RWPE2 (cell line): ENCODE results near the gene SLC8B1.

ENCODE experiments used
- ATAC-seq: fragments of 200-7000 bp; cut with Tn5 transposase; 3 replicates; pipeline ENCODE4 v1.9.1; 2021; ENCODE audit warnings: low read depth
- DNase-seq: peaks from one replicate; pipeline ENCODE4 v3.0.0-alpha.2; 2020; ENCODE audit warnings: low spot score
- H3K27ac ChIP-seq: fragments of 450-650 bp; 2 replicates; pipeline ENCODE4 v1.5.1; 2017; ENCODE audit warnings: mild to moderate bottlenecking; ENCODE audit not compliant: poor library complexity, severe bottlenecking
- H3K27me3 ChIP-seq: fragments of 250-450 bp; sonication (Bioruptor Pico); 2 replicates; pipeline ENCODE4 v1.5.1; 2021; ENCODE audit warnings: mild to moderate bottlenecking, moderate library complexity; ENCODE audit not compliant: insufficient read depth, poor library complexity, severe bottlenecking
- H3K36me3 ChIP-seq: fragments of 250-450 bp; sonication (Bioruptor Pico); 2 replicates; pipeline ENCODE4 v1.5.1; 2020; ENCODE audit warnings: low read depth, mild to moderate bottlenecking, moderate library complexity
- H3K4me1 ChIP-seq: fragments of 250-450 bp; sonication (Bioruptor Pico); 2 replicates; pipeline ENCODE4 v1.5.1; 2021; ENCODE audit warnings: mild to moderate bottlenecking, moderate library complexity; ENCODE audit not compliant: insufficient read depth, poor library complexity, severe bottlenecking
- H3K4me3 ChIP-seq: fragments of 250-450 bp; sonication (Bioruptor Pico); 2 replicates; pipeline ENCODE4 v1.5.1; 2021; ENCODE audit warnings: mild to moderate bottlenecking, moderate library complexity; ENCODE audit not compliant: severe bottlenecking
- H3K9me3 ChIP-seq: fragments of 250-450 bp; sonication (Bioruptor Pico); 2 replicates; pipeline ENCODE4 v1.5.1; 2021; ENCODE audit warnings: mild to moderate bottlenecking, moderate library complexity; ENCODE audit not compliant: severe bottlenecking
- TF ChIP-seq, protein P1 (sequence below): fragments of 450-650 bp; IDR thresholded peaks from one replicate; pipeline ENCODE4 v1.5.1; 2017; ENCODE audit warnings: mild to moderate bottlenecking, moderate library complexity; ENCODE audit not compliant: poor library complexity, severe bottlenecking

SLC8B1 gene

DNA sequence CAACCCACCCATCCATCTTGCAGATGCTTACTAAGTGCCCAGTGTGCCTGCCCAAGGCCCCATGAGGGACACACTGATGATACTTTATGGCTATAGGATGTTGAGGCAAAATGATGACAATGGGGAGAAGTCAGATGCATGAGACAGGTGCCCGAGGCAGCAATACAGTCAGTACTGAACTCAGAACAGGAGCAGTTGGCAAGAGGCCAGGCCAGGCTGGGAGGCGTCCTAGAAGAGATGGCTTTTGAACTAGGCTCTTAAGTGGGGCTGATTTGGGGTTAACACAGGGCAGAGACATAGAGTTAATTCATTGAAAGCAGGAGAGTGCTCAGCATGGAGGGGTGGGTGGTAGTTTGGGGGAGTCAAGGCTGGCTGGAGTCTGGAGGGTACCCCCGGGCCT, 39.1 kb upstream of the SLC8B1 start:
- DNase-seq (no peak), ATAC-seq (no peak)
- no peaks in the 10 kb centered on the region for H3K4me1 ChIP-seq
- H3K27me3 ChIP-seq, result no peaks in the 10 kb centered on the region
- H3K27ac ChIP-seq, result no peak overlapping the region
- no peaks in the 10 kb centered on the region; the same call in 1 of the 2 replicates for H3K36me3 ChIP-seq
- TF ChIP-seq, protein P1, sequence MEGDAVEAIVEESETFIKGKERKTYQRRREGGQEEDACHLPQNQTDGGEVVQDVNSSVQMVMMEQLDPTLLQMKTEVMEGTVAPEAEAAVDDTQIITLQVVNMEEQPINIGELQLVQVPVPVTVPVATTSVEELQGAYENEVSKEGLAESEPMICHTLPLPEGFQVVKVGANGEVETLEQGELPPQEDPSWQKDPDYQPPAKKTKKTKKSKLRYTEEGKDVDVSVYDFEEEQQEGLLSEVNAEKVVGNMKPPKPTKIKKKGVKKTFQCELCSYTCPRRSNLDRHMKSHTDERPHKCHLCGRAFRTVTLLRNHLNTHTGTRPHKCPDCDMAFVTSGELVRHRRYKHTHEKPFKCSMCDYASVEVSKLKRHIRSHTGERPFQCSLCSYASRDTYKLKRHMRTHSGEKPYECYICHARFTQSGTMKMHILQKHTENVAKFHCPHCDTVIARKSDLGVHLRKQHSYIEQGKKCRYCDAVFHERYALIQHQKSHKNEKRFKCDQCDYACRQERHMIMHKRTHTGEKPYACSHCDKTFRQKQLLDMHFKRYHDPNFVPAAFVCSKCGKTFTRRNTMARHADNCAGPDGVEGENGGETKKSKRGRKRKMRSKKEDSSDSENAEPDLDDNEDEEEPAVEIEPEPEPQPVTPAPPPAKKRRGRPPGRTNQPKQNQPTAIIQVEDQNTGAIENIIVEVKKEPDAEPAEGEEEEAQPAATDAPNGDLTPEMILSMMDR, result no peak
- no peak overlapping the region for H3K4me3 ChIP-seq
- H3K9me3 ChIP-seq, result no peaks in the 10 kb centered on the region

DNA sequence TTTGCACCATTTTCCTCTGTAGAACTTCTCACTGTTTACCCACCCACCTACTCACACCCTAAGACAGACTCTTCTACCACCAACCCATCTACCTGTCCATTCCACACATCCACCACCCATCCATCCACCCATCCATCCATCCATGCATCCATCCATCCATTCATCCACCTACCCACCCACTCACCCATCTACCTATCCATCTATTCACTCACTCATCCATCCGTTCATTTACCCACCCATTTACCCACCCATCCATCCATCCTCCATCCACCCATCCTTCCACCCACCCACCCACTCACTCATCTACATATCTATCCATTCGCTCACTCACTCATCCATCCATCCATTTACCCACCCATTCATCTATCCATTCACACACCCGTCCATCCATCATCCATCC, 38.5 kb upstream of the SLC8B1 start:
- TF ChIP-seq, protein P1, result no peak
- DNase-seq (no peak), ATAC-seq (no peak)
- Histone ChIP-seq H3K9me3 (no peaks in the 10 kb centered on the region), H3K4me1 (no peaks in the 10 kb centered on the region), H3K4me3 (no peak overlapping the region), H3K27me3 (no peaks in the 10 kb centered on the region), H3K27ac (no peak overlapping the region), H3K36me3 (no peaks in the 10 kb centered on the region; the same call in 1 of the 2 replicates)

DNA sequence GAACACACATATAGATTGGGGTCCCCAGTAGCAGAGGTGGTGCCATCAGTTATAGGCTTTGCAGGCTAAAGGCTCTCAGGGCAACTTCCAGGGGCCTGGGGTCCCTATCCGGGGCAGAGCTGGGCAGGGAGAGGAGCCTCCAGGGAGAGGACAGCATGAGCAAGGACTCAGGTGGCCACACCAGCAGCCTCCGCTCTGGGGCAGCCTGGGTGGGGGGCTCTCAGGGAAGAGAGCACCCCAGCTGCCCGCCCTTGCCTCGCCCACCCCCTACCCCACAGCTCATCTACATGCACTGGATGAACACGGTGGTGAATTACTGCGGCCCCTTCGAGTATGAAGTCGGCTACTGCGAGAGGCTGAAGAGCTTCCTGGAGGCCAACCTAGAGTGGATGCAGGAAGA, 37.5 kb upstream of the SLC8B1 start:
- H3K27ac ChIP-seq, result no peak overlapping the region
- H3K27me3 ChIP-seq, result no peaks in the 10 kb centered on the region
- H3K4me3 ChIP-seq, result no peak overlapping the region
- TF ChIP-seq, protein P1, result no peak
- ATAC-seq, result no peak
- H3K9me3 ChIP-seq, result no peaks in the 10 kb centered on the region
- no peak for DNase-seq
- H3K4me1 ChIP-seq, result no peaks in the 10 kb centered on the region
- no peaks in the 10 kb centered on the region; the same call in 1 of the 2 replicates for H3K36me3 ChIP-seq

DNA sequence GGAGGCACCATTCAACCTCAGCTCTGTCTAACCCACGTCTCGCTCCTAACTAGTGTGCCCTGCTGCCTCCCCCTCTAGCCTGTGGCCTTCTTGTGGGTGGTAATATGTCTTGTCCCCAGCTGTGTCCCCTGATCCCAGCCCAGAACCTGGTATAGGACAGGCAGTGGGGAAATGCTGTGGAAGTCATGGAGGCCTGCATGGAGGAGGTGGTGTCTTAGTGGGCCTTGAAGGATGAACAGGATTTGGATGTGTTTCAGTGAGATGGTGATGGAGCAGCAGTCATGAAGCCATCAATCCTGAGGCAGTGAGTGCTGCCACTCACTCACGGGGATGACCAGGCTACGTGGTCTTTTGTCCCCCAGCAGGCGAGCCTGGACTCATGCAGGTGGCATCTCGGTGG, 36.9 kb upstream of the SLC8B1 start:
- no peaks in the 10 kb centered on the region for H3K27me3 ChIP-seq
- TF ChIP-seq, protein P1, result no peak
- H3K4me3 ChIP-seq, result no peak overlapping the region
- H3K9me3 ChIP-seq, result no peaks in the 10 kb centered on the region
- DNase-seq (no peak), ATAC-seq (no peak)
- H3K36me3 ChIP-seq, result no peaks in the 10 kb centered on the region
- H3K27ac ChIP-seq, result no peak overlapping the region
- H3K4me1 ChIP-seq, result no peaks in the 10 kb centered on the region

DNA sequence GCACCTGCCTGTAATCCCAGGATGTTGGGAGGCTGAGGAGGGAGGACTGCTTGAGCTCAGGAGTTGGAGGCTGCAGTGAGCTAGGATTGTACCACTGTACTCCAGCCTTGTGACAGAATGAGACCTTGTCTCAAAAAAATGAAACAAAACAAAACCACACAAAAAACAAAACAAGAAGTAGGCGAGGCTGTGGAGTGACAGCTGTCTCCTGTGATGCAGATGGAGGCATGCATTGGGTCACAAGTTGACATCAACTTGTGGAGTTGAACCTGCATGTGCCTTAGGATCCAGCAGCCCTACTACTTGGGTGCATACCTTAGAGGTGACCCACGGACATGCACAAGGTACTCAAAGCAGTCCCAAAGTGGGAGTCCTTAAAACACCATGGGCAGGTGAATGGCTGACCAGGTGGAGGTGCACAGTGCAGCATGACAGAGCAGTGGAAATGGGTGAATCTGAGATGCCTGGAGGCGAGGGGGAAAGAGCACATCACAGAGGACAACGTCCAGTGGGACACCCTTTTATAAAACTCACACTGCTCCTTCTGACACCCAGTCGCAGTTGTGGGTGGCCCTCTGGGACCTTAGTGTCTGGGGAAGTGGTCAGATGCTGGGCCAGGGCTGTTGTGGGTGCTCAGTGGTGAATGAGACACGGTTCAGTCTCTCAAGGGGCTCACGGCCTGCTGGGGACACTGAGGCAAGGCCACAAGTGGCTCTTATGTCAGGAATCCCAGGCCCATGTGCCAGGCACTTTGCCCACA, 36.2 kb upstream of the SLC8B1 start:
- no peak for DNase-seq
- ATAC-seq, result no peak
- no peaks in the 10 kb centered on the region for H3K27me3 ChIP-seq
- no peaks in the 10 kb centered on the region for H3K36me3 ChIP-seq
- no peaks in the 10 kb centered on the region for H3K9me3 ChIP-seq
- H3K27ac ChIP-seq, result no peak overlapping the region
- no peak overlapping the region for H3K4me3 ChIP-seq
- no peaks in the 10 kb centered on the region for H3K4me1 ChIP-seq
- TF ChIP-seq, protein P1, result no peak
